Hematopoietic multipotent progenitor cell treated with erythropoietin and hydrocortisone succinate and interleukin-3 and kit ligand, for 4 days (in vitro differentiated cells): ENCODE measurements around the gene TMEM151A.

Experiments used
- DNase-seq: peaks from one replicate; pipeline ENCODE4 v3.0.0-alpha.2; 2015

Gene TMEM151A

GRCh38 chr11:66283461-66284105, 8.1 kb upstream of the TMEM151A start:
- DNase-seq, result no peak

GRCh38 chr11:66284526-66285078, 7.1 kb upstream of the TMEM151A start:
- DNase-seq, result no peak

- DNase-seq, result no peak
These were observed 6.3 kb upstream of the TMEM151A start for GRCh38 chr11:66285250-66285947.

GRCh38 chr11:66286699-66287098, 5.0 kb upstream of the TMEM151A start:
- no peak for DNase-seq

GRCh38 chr11:66287211-66287888, 4.3 kb upstream of the TMEM151A start:
- no peak for DNase-seq

GRCh38 chr11:66287889-66288670, 3.6 kb upstream of the TMEM151A start:
- DNase-seq, result peak; percentile 33

- DNase-seq, result peak; percentile 99
These were observed 2.8 kb upstream of the TMEM151A start, which contains the start of gene YIF1A for GRCh38 chr11:66288671-66289547. TSS of gene YIF1A (minus strand) at chr11:66289143. CDS start at chr11:66288985, 158 bp downstream.

- peak; percentile 88 for DNase-seq
These were observed 2.0 kb upstream of the TMEM151A start for GRCh38 chr11:66289548-66290329.

GRCh38 chr11:66290330-66290621, 1.4 kb upstream of the TMEM151A start:
- no peak for DNase-seq

- DNase-seq, result no peak
These were observed 390 bp upstream of the TMEM151A start for GRCh38 chr11:66291303-66291705.

- no peak for DNase-seq
These were observed 1.0 kb downstream of the TMEM151A start for GRCh38 chr11:66292543-66293332.

GRCh38 chr11:66293352-66293751, 1.7 kb downstream of the TMEM151A start:
- no peak for DNase-seq

GRCh38 chr11:66293777-66294625, 2.3 kb downstream of the TMEM151A start:
- no peak for DNase-seq

GRCh38 chr11:66294626-66295620, 3.2 kb downstream of the TMEM151A start:
- no peak for DNase-seq

- DNase-seq, result no peak
These were observed 5.9 kb downstream of the TMEM151A start for GRCh38 chr11:66297610-66298009.

- DNase-seq, result no peak
These were observed 7.5 kb downstream of the TMEM151A start for GRCh38 chr11:66299186-66299585.

- DNase-seq, result no peak
These were observed 11.0 kb downstream of the TMEM151A start for GRCh38 chr11:66302656-66303055.

- DNase-seq, result no peak
These were observed 17.8 kb downstream of the TMEM151A start for GRCh38 chr11:66309475-66309874.
